Measurements from ENCODE around the gene ADAMTS6. TPM values are rescaled to one million over a fixed set of nuclear protein-coding genes. Genes with fewer than 3 reads are reported as not detected.

The ADAMTS6 gene
- total RNA-seq, 1 experiment from 2014 or later = 1.2 TPM

GRCh38 chr5:65434122-65434521, 47.6 kb downstream of the ADAMTS6 start:
- TF ChIP-seq CTCF (IDR thresholded peaks at IDR 0.05; ENCODE audit: unreplicated experiment) = no peak
- CTCF ChIA-PET = no interaction called here

GRCh38 chr5:65426656-65427055, 55.1 kb downstream of the ADAMTS6 start:
- Mint-ChIP-seq H3K27ac (ENCODE audit: unreplicated experiment) (no peak overlapping the region), H3K4me3 (ENCODE audit: low read depth, unreplicated experiment) (no peak overlapping the region), H3K27me3 (ENCODE audit: unreplicated experiment) (no peaks in the 10 kb centered on the region), H3K9me3 (ENCODE audit: low read depth, unreplicated experiment) (no peaks in the 10 kb centered on the region), H3K4me1 (ENCODE audit: low read depth, unreplicated experiment) (no peaks in the 10 kb centered on the region), H3K36me3 (ENCODE audit: insufficient read depth, unreplicated experiment) (no peaks in the 10 kb centered on the region)
- no peak for TF ChIP-seq CTCF (IDR thresholded peaks at IDR 0.05; ENCODE audit: unreplicated experiment)
- DNase-seq = no peak
- intact Hi-C loops (cut with micrococcal nuclease; ENCODE audit: unreplicated experiment) = no loop called here
- CTCF ChIA-PET = no interaction called here
- BruUV-seq (replicated peaks) = no TSS peak

More at GRCh38 chr5:65434122-65434521, 47.6 kb downstream of the ADAMTS6 start:
- Mint-ChIP-seq H3K36me3 (ENCODE audit: insufficient read depth, unreplicated experiment) (no peaks in the 10 kb centered on the region), H3K27ac (ENCODE audit: unreplicated experiment) (no peak overlapping the region), H3K4me3 (ENCODE audit: low read depth, unreplicated experiment) (no peak overlapping the region), H3K27me3 (ENCODE audit: unreplicated experiment) (no peaks in the 10 kb centered on the region), H3K4me1 (ENCODE audit: low read depth, unreplicated experiment) (no peaks in the 10 kb centered on the region), H3K9me3 (ENCODE audit: low read depth, unreplicated experiment) (peaks cover 2% of the 10 kb centered on the region)
- no peak for DNase-seq
- intact Hi-C loops (cut with micrococcal nuclease; ENCODE audit: unreplicated experiment) = no loop called here
- no TSS peak for BruUV-seq (replicated peaks)

GRCh38 chr5:65423623-65424022, 58.1 kb downstream of the ADAMTS6 start:
- H3K4me3 Mint-ChIP-seq (ENCODE audit: low read depth, unreplicated experiment) = no peak overlapping the region
- no TSS peak for BruUV-seq (replicated peaks)
- CTCF ChIA-PET = interaction anchor here (0.6 kb wide), 1 partner anchor 161 kb away, joined by 3 read pairs; no protein-coding TSS in a partner anchor

GRCh38 chr5:65418661-65419060, 63.1 kb downstream of the ADAMTS6 start:
- Mint-ChIP-seq H3K4me1 (ENCODE audit: low read depth, unreplicated experiment) (no peaks in the 10 kb centered on the region), H3K36me3 (ENCODE audit: insufficient read depth, unreplicated experiment) (no peaks in the 10 kb centered on the region), H3K27me3 (ENCODE audit: unreplicated experiment) (no peaks in the 10 kb centered on the region), H3K27ac (ENCODE audit: unreplicated experiment) (no peak overlapping the region), H3K9me3 (ENCODE audit: low read depth, unreplicated experiment) (peaks cover 2% of the 10 kb centered on the region), H3K4me3 (ENCODE audit: low read depth, unreplicated experiment) (no peak overlapping the region)
- no TSS peak for BruUV-seq (replicated peaks)
- intact Hi-C loops (cut with micrococcal nuclease; ENCODE audit: unreplicated experiment) = no loop called here
- TF ChIP-seq CTCF (IDR thresholded peaks at IDR 0.05; ENCODE audit: unreplicated experiment) = no peak
- CTCF ChIA-PET = no interaction called here
- no peak for DNase-seq

More at GRCh38 chr5:65423623-65424022, 58.1 kb downstream of the ADAMTS6 start:
- H3K4me1 Mint-ChIP-seq (ENCODE audit: low read depth, unreplicated experiment) = no peaks in the 10 kb centered on the region
- H3K27ac Mint-ChIP-seq (ENCODE audit: unreplicated experiment) = no peak overlapping the region
- intact Hi-C loops (cut with micrococcal nuclease; ENCODE audit: unreplicated experiment) = no loop called here
- no peak for DNase-seq
- H3K9me3 Mint-ChIP-seq (ENCODE audit: low read depth, unreplicated experiment) = peaks cover 2% of the 10 kb centered on the region
- no peak for TF ChIP-seq CTCF (IDR thresholded peaks at IDR 0.05; ENCODE audit: unreplicated experiment)
- no peaks in the 10 kb centered on the region for H3K27me3 Mint-ChIP-seq (ENCODE audit: unreplicated experiment)
- no peaks in the 10 kb centered on the region for H3K36me3 Mint-ChIP-seq (ENCODE audit: insufficient read depth, unreplicated experiment)

Measured in Calu3 (cell line).